Colon (tissue), 2 donors: ENCODE measurements around the gene RCAN1.
"Not testable (repeated sequence)": the region's sequence is repeated elsewhere in the genome, so short reads cannot be mapped to it uniquely, and the experiment has no call there.

ENCODE experiments used
- FAIRE-seq: peaks from 2 replicates; lab custom pipeline; 2012; peaks lifted over from hg19 to GRCh38; lab: Jason Lieb, UNC
- donor health status: control.
- donor health status: control.

RCAN1 gene

GRCh38 chr21:34621434-34622350 is 6.8 kb upstream of the RCAN1 start:
- FAIRE-seq, result no peak

- no peak for FAIRE-seq
Observed at GRCh38 chr21:34619841-34620665, 5.1 kb upstream of the RCAN1 start.

DNA sequence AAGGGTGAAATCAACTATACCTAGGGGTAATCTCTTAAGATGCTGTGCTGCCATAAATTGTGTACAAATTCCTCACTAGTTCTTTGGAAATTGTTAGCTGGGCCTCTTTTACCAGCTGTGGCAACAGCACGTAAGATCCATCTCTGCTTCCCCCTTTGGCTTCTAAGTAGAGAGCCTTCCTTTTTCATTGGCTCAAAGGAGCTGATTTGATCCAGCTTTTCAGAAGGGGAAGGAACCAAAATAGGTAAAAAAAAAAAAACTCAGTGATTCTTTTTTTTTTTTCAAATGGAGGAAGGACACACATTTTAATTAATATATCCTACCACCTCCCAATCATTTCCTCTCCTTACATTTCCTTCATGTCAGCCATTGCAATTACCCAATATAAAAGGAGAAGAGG is 4.0 kb upstream of the RCAN1 start:
- FAIRE-seq, result no peak

DNA sequence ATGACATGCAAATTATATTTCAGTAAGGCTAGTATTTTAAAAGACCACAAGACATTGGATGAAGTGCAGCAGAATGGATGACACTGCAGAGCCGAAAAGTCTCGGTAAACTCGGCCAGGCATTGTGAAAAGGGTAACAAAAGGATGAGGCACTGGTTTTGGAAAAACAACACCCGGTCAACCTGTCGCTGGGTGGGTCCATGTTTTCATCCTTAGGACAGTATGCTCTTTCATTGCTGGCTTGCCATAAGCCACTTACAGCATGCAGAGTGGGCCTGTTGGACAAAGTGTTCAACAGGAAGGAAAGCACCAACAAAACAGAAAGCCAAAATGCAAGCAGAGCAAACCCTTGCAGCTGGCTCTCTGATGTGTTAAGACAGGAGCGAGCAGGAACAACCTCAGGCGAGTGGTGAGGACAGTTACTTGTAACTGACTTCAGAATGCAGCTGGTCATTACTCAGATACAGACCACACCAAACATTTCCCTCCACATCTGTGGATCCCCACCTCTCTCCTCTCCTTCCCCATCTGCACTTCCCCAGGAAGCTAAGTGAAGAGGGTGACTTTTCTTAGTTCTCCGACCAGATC is 2.9 kb upstream of the RCAN1 start:
- FAIRE-seq, result no peak

DNA sequence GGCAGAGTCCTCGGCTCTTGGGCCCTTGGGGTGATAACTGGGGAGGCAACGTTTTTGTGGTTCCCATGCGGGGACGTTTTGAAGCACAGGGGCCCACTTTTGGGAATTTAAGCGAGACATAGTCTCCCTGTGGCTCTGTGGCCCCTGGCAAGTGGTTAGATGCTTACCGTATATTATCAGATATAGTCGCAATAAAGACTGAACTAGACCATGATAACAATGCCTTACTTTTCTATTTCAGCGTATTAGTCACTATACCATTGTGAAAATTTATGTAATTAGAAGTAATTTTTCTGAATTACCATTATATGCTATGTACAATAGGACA is 538 bp upstream of the RCAN1 start:
- no peak for FAIRE-seq

GRCh38 chr21:34613679-34614627 is 960 bp downstream of the RCAN1 start:
- FAIRE-seq, result no peak

- no peak for FAIRE-seq
Observed at GRCh38 chr21:34612557-34612956, 2.4 kb downstream of the RCAN1 start.

GRCh38 chr21:34612056-34612455 is 2.9 kb downstream of the RCAN1 start:
- no peak for FAIRE-seq

- no peak for FAIRE-seq
Observed at GRCh38 chr21:34611528-34611927, 3.4 kb downstream of the RCAN1 start.

- no peak for FAIRE-seq
Observed at GRCh38 chr21:34609933-34610549, 4.9 kb downstream of the RCAN1 start.

DNA sequence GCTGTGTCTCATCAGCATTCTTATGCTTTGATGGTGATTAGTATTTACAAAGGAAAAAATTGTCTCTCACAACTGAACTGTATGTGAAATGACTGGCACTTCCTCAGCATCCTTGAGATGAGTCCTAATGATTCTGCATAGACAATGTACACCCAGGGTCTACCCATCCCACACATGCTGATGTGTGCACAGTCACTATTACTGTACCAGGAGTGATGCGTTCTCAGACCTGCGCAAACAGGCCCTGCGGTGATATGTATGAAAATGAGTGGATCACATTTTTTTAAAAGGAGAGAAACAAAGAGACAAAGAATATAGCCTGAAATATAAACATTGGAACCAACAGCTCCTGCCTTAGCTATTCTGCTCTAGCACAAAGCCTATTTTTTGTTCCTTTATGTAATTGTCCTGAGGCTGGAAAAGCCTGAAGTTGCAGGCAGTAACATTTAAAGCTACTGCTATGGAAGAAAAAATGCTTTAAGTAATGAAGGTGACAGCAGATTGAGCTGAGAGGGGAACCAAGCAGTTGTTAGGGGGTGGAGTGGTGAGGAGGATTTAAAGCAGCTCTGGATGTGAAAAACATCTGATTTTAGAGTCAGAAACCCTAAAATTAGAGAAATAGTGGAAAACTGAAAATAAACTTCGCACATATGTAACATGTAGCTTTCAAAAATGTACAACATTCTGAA is 5.5 kb downstream of the RCAN1 start:
- no peak for FAIRE-seq

DNA sequence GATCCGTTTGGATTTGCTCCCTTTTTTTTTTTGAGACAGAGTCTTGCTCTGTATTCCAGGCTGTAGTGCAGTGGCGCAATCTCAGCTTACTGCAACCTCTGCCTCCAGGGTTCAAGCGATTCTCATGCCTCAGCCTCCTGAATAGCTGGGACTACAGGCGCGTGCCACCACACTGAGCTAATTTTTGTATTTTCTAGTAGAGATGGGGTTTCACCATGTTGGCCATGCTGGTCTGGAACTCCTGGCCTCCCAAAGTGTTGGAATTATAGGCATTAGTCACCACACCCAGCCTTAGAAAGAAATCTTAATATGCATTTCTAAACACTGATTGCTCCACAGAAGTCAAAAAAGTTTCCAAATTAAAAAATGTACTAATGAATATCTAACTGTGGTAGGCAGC is 7.5 kb downstream of the RCAN1 start:
- FAIRE-seq, result not testable (repeated sequence)

DNA sequence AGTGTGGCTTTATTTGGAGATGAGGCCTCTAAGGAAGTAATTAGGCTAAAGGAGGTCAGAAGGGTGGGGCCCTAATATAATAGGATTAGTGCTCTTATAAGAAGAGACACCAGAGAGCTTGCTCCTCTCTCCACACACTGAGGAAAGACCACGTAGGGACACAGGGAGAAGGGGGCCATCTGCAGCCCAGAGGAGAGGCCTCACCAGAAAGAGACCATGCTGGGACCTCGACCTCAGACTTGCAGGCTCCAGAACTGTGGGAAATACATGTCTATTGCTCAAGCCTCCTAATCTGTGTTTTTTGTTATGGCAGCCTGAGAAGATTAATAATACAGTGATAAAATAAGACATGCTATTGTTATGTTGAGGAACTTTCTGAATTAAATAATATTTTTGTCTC is 8.3 kb downstream of the RCAN1 start:
- FAIRE-seq, result no peak

DNA sequence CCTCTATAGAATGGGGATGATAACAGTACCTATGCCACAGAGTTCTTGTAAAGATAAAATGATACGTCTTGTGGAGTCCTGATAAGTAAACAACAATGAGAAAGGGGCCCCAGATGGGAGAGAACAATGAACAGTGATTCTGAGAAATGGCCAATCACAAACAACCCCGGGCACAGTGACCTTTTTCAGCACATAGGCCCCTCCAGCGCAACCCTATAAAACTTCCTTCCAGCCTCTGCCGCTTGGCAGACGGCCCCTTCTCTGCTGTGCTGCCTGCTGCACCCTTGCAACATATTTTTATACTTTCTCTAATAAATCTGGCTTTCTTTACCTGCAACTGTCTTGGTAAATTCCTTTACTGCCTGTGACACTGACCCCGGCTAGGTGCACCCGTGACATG is 8.9 kb downstream of the RCAN1 start:
- FAIRE-seq, result no peak

GRCh38 chr21:34604956-34605355 is 10.0 kb downstream of the RCAN1 start:
- FAIRE-seq, result not testable (repeated sequence)

GRCh38 chr21:34604556-34604955 is 10.4 kb downstream of the RCAN1 start:
- no peak for FAIRE-seq

DNA sequence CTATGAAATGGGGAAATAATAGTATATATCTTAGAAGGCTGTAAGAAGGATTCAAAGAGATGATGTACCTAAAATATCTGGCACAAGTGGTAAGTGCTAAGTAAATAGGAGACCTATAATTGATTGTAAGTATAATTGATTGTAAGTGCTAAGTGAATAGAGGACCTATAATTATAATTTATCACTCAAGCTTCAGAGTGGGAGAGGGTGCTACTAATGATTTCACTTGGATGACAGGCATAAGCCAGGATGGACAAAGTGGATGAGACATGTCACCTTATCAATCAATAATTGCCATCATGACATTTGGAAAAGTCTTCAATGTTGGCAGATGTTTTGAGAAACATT is 11.2 kb downstream of the RCAN1 start:
- no peak for FAIRE-seq

- no peak for FAIRE-seq
Observed at GRCh38 chr21:34603002-34603709, 11.8 kb downstream of the RCAN1 start.

GRCh38 chr21:34602061-34602460 is 12.9 kb downstream of the RCAN1 start:
- FAIRE-seq, result no peak

GRCh38 chr21:34599534-34600101 is 15.3 kb downstream of the RCAN1 start:
- no peak for FAIRE-seq
